NCI-H1436 (cell line): ENCODE measurements around the gene INSIG2.

ENCODE experiments used
- DNase-seq: peaks from one replicate; lab custom pipeline; 2025; lab: John Stamatoyannopoulos, UW

The INSIG2 gene

DNA sequence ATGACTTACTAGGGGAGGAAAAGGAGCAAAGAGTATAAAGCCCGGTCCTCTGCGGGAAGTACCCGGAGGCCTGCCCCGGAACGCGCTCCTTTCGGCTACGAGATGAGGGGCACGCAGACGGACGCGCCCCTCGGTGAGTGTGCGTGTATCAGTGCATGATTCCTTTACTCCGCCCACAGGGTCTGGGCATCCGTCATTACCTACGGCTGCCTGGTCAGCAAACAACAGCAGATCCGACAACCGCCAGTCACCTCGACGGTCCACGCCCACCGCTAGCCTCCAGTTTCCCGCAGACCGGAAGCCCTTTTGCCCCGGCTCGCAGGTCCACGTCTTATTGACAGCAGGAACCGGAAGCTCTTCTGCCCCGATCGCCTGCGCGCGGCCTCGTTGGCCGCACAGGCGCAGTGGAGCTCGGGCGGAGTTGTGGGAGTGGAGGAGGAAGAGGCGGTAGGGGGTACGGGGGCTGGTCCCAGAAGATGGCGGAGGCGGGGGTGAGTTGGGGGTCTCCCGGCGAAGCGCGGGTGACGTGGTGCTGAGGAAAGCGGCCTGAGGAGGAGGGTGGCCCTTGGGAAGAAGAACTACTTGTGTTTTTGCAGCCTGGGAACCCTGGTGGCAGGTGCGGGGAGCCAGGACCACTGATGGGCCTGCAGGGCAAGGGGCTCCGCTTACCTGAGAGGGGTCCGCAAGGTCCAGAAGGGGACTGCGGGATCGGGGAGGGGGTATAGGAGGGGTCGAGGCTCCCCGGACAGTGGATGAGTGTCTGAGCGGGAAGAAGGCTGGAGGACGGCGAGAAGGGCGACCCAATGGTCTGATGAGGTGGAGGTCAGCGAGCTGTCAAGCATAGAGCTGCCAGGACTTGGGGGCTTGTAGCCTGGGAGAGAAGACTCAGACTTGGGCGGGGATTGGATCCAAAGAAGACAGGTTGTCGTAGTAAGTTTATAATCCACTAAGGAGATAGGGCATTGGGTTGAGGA lies at the start of gene INSIG2:
TSS of gene INSIG2 (plus strand) at position 421 of the 974 bp plus-strand sequence. CDS start 8,086 bp downstream, outside the sequence.
- peak; percentile 94 for DNase-seq

DNA sequence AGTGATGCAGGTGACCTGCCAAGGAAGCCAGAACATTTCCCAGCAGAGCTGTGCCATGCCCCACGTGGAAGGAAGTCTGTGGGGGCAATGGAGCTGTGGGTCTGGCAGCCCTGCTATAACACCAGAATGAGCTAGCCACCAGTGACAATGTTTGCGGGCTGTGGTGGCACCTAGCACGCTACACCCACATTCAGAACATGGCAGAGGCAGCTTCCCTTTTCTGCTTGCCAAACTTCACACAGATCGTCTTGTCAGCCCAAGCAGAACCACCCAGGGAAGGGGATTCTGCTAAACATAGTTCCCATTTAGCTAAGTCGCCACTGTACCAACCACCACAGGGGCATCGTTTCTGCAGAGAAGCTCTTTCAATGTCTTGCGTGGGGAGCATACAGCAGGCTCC lies 47.4 kb upstream of the INSIG2 start:
- no peak for DNase-seq

DNA sequence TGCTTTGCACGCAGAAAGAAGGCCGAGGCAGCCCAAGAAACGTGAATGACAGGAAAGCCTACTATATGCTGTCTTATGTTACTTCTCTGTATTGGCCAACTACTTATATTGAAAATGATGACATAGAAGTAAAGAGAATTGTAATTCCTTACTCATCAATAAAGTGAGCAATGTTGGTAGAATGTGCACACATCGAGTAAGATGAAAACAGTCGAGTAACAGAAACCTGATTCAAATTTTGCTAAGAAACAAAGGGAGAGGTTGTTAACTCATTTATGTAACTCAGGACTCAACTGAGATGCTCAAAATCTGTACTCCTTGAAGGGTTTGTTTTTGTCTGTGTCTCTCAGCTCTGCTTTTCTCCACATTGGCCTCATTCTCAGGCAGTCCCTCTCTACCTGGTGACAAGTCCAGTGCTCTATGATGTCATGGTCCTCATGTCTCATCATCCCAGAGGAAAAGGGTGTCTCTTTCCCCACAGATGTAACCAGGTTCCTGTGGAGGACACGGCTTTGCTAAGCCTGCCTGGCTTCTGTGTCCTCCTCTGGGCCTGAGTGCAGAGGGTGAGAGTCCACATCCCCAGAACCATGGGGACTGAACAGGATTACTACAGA lies 44.1 kb upstream of the INSIG2 start:
- DNase-seq = no peak

DNA sequence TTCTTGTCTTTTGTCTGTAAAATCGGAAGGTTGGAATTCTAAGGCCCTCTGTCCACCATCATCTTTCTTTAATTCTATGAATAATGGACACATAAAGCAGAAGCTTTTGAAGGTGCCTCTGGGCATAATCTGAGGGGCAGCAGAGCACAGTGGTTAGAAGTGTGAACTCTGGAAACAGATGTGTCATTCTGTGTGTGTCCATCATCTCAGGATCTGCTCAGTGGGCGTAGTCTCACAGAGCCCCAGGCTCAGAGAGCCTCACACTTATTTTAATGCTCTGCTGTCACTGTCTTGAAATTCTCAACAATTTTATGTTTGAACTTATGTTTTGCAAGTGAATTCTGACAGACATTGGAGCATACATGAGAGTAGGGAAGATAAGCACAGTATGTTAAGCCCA lies 43.4 kb upstream of the INSIG2 start:
- no peak for DNase-seq

DNA sequence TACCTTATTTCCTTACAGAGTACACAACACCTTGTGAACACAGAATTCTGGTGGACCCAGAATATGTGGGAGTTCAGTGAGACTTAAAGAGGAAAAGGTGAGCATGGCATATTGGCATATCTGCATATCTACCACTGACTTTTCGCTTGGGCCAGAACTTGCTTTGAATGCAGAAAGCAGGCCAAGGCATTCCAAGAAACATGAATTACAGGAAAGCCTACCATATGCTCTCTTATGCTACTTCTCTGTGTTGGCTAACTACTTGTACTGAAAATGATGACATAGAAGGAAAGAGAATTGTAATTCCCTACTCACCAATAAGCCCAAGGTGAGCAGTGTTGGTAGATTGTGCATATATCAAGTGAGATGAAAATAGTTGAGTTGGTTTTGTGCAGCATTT lies 43.0 kb upstream of the INSIG2 start:
- no peak for DNase-seq

DNA sequence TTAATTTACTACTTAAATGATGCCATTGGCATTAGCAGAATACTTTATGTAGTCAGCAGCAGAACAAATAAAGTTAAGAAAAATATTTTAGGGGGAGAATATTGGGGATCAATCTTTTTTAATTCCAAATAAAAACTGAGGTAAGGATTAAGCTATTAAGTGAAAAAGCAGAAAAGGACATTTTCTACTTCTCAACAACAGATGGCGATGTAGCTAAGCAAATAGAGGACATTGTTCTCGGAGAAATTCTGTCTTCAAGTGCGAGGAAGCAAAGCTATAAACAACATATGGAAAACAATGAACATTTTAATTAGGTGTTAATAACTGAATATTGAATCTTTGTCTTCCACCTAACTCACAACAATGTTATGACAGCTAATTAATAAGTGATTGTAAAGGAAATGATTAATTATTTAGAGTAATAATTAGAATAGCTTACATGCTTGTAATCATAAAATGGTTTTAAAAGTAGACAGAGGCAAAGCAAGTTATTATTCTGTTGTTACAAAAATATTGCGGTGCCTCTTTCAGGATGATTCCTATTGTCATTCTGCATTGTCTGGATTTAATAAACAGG lies 41.5 kb upstream of the INSIG2 start:
- peak; percentile 30 for DNase-seq

DNA sequence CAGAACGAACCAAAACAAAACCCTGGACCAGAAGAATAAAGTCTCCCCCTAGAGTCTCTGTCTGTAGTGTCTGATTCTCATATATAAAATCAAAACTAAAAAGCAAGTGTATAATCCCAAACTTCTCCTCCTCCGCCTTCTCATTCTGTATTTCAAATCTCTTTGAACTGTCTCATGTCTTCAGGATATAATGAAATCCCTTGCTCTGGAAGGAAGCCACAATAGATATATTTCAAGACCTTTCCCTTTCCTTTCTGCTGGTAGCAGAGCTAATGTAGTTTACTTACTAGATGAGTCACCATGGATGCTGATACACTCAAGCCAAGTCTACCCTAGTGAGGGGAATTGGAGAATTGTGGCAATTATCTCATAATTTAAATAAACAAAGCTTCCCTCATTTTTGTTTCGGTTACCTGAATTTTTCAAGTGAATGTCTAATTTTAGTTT lies 40.9 kb upstream of the INSIG2 start:
- DNase-seq = no peak

DNA sequence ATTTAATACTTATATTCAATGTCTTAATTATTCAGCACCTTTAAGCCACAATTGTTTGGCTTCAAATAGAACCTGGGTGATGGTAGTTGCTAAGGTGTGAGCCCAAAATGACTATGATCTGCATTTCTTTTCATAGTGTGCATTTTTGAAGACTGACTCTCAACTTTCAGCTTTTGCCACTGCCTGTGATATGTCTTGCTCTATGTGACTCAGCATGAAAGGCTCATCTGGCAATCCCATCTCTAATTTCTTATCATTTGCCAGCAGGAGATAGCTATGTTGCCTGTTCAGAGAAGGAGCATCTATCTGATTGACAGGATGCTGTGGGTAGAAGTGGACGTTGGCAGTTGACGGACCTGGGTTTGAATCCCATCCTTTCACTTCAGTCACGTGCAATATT lies 39.9 kb upstream of the INSIG2 start:
- no peak for DNase-seq

DNA sequence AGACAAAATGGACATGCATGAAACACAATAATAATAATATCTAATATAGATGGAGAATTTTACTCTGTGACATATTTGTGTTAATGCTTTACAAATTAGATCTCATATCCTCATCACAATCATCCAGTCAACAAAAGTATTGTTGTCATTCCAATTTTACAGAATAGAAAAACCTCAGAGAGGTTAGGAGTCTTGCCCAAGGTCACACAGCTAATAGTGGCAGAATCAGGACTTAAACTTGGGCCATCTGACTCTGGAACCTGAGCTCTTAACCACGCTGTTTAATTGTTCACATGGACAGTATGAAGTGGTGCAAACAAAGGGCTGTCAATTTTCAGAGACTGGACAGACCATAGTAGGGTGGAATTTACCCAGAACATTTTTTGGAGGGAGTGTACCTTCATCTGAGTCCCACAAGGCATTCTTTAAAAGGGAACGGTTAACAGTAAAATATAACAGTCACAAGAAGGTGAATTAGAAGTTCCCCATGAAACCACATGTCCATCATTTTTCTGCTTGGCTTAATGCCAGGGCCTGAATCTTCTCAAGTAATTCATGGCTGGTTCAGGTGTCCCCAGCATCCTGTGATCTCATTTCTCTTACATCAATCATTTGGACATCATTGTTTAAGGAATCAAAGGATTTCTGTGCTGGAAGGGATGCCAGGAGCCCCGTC lies 39.0 kb upstream of the INSIG2 start:
- no peak for DNase-seq

DNA sequence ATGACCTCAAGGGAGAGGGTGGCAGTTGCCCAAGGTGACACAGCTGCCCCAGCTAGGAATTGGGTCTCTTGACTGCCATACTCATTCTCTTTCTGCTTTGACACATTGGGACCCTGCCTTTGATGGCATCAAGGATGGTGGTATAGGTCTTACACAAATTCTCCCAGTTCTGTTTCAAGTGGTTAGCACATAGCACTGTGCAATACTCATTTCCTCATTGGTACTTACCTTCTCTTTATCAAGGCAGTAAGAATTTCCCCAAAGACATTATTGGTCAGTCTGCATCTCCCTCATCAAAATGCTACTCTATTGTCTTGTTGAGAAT lies 38.5 kb upstream of the INSIG2 start:
- DNase-seq = no peak

DNA sequence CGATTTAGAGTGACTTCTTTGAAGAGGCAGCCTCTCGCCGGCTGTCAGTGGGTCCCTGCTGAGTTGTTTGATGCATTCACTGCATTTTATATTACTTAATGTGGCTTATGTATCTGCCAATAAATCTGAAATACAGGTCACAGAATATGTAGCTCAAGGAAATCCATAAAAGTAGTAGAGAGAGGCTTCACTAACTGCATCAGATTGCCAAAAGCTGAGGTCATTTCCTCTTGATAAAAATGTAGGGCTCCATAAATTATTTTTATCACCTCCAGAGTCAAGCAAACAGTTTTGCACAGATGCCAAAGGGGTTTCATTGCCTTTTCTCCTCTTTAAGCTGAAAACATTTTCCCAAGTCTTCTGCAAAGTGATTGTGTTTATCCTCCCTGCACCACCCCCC lies 37.9 kb upstream of the INSIG2 start:
- no peak for DNase-seq

DNA sequence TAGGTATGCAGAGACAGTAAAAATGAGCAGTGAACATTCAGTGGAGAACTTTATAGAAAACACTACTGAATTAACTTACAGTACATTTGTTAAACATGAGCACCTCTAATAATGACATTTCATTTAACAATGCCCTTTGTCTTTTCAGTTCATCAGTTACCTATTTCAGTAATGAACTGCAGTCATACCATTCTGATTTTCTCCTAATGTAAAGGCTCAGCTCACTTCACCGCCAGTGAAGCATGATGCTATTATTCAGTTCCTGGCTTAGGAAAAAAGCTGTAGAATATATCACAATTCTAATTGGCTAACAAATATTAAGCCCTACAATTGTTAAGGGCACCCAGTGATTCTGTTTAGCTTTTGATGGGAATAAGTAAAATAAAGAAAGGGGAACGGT lies 37.3 kb upstream of the INSIG2 start:
- no peak for DNase-seq

DNA sequence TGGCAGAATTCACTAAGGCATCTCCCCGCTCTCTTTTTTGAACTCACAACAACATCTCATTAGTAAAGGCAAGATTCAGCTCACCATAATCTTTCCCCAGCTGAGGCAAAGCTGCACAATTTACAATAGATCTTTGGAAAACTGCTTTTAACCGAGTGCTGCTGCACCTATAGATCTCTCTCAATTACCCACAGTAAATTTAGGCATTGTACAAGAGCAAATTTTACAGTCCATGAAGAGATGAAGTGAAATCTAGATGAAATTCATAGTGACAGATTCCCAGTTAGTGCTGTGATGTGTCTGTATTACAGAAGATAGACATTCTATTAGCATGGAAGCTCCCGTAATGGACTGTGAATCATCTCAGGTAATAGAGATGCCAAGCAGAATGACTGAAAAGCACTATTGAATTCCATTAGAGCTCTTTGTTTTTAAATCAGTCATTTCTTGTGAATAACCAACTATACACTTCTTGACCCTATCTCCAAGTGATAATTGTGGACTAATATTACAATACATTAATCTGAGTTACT lies 36.4 kb upstream of the INSIG2 start:
- DNase-seq = no peak

DNA sequence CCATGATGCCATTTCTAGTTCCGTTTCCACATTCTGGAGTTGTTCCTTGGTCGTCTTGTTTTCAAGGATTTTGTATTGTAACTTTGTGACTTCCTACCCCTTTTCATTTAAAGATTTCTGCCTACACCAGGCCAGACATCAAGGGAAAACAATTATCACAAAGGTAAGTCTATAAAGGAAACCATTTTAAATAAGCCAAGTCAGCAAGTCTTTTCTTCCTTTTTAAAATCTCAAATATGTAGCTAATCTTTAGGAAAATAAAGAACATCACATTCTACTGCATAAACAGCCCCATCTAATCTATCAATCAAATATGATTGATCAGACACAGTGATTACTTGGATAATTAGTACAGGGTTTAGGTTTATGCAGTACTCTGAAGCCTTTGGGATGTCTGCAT lies 35.8 kb upstream of the INSIG2 start:
- no peak for DNase-seq

DNA sequence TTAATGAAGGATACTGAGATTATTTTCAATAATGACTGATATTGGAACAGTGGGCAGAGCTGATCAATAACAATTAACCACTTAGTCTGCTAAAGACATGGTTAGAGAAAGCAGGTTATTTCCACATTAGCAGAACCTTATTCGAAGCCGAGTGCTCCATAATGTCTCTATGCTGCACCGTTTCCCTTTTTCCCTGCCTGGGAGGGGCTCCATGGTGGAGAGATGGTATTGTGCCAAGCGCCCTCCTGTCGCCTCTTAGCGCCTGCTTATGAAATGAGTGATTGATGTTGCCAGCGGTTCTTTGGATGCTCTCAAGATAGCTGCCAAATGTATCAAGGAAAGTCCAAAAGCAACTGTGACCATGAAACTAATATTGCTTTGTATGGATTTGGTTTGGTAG lies 34.6 kb upstream of the INSIG2 start:
- DNase-seq = no peak

DNA sequence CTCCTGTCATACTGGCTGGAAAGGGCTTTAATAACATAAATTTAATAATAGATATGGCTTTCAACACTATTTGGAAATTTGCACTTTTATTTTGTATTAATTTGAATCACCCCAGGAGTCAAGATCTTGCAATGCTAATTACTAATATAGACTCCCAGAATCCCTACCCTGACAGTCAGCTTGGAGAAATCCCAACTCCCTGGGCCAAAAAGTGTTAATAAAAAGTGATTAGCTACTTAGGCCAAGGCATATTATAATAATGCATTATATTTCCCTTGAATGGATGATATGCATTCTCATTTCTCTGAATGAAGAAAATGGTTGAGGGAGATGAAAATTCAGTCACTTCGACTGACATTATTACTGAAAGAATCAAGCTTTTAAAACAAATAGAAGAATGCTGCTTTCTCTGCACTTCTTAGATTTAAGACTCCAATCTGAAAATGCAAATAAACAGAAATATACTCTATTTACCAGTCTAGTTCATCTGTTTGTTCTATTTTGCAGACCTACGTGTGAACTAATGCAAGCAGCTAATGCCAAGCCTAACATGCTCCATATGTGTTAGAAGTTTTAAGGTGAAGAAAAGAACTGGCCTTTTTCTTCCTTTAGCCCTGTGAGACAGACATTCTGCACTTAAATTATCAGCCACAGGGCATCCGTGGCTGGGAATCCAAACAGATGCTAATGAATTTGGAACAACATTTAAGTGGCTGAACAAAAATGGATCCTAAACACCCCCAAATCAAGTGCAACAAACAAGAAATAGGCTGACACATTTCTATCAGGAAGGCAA lies 33.9 kb upstream of the INSIG2 start:
- no peak for DNase-seq

DNA sequence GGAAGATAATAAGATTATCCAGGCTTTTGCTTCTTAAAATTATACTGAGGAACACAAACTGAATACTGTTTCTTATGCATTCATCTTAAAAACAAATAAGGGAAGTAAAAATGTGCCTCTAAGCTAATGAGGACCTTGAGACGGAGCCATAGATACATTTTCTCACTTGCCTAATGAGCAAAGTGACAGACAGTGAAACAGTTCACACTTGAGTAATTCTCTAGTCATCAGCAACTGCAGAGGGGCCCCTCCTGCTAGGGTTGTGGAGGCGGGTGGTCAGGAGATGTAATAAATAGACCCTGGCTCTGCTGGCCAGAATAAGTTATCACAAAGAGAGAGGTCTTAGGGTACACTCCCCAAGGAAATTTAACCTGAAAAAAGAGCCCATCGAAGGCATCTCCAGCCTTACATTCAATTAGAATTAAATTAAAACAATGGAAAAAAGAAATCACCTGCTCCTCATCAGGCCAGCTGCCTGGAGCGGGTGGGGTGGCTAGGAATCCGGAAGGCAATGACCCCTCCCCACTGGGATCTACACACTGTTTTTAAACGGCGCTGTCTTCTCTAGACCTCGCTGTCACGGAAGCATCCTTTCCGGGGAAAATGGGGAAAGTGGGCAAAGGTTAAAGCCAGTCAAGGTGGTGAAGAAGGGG lies 32.6 kb upstream of the INSIG2 start:
- DNase-seq = no peak

DNA sequence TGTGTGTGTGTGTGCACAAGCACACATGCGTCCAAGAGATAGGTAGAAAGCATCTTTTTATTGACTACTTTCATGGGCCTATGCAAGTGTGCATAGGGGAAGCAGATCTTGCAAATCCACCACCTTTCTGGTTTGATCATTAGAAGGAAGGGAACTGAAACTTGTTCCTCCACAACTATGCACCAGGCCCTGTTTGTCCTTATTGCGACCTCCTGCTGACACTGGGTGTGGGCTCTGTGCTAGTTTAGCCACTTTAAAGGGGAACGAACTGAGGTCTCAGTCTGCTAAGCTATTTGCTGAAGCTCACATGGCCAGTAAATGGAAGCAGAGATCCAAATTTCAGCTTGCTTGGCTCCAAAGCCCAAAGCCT lies 32.1 kb upstream of the INSIG2 start:
- DNase-seq = no peak

DNA sequence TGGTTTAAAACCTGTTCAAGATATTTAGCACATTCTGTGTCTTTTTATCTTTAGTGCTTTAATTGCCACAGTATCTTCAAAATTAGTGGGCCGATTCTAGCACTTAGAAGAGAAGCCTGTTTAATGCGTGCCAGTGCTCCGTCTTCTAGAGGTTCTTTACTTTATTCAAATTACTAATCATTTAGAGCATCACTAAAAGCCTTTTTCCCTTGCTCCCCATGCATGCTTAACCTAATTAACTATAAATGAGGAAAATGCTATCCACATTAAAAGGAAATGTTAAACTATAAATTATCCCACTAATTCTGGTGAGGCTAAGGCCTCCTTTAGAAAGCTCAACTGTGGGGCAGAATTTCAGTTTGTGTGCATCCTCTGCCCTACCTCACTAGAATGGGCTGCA lies 31.5 kb upstream of the INSIG2 start:
- no peak for DNase-seq

DNA sequence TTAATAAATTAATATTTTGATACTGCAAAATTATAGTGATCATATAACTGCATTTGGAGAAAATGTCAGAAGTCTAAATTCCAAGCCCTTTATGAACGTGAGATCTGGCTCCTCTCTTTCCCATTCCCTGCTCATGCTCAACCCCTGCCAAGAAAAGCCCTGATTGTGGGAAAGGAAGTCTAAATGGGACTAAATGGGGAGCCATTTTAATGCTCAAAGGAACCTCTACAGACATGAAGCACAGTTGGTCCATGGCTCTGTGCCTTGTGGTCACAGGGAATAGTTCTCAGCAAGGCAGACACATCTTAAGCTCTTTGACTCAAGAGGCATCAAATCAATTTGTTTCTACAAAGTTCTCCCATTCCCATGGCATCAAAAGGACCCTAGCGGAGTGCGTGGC lies 29.3 kb upstream of the INSIG2 start:
- DNase-seq = no peak

DNA sequence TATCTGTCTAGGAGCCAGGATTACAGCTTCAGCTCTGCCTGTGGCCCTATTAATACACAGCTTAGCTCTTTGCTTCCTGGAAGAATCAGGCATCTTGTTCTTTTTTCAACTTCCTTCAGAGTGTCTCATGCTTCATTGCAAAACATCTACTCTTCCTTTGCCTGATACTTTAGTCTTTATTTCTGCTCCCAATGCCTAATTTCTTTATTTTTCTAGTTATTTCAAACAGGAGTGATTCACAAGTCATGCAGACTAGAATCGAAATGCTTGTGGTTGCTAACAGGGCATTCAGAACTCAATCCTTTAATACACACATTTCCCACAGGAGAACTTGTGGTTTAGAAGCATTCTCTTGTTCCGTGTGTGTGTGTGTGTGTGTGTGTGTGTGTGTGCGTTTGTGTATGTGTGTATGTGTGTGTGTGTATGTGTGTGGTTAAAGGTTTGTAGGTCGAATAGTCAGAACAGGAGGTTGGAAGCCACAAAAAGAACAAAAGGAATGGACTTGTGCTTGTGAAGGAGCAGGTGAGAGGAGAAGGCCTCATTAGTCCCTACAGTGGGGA lies 28.3 kb upstream of the INSIG2 start:
- no peak for DNase-seq
